ACC112 (cell line): Measurements from ENCODE around the gene DLG4.
A peak's percentile ranks its signal among the peaks of the same experiment; 100 is the strongest.

ENCODE experiments used
- H2AFZ ChIP-seq: fragments of 200-600 bp; sonication (generic); one replicate; pipeline ENCODE4 v1.6.0; 2017; ENCODE audit warnings: antibody characterized with exemption, low read length; ENCODE audit not compliant: unreplicated experiment
- H3K27ac ChIP-seq: fragments of 200-600 bp; sonication (generic); 2 replicates; pipeline ENCODE4 v1.5.1; 2014; ENCODE audit warnings: low read depth, mild to moderate bottlenecking, antibody characterized with exemption, low read length, moderate library complexity
- H3K27me3 ChIP-seq: fragments of 200-600 bp; sonication (generic); 2 replicates; pipeline ENCODE4 v1.6.1; 2014; ENCODE audit warnings: mild to moderate bottlenecking, antibody characterized with exemption, low read length, moderate library complexity, mixed read lengths; ENCODE audit not compliant: insufficient read depth
- H3K36me3 ChIP-seq: fragments of 200-600 bp; sonication (generic); 2 replicates; pipeline ENCODE4 v1.6.1; 2016; ENCODE audit warnings: mild to moderate bottlenecking, antibody characterized with exemption, low read length, moderate library complexity, mixed read lengths; ENCODE audit not compliant: insufficient read depth
- H3K4me1 ChIP-seq: fragments of 200-600 bp; sonication (generic); one replicate; pipeline ENCODE4 v1.6.1; 2016; ENCODE audit warnings: low read length, mixed read lengths; ENCODE audit not compliant: insufficient read depth, unreplicated experiment, control insufficient read depth
- H3K4me3 ChIP-seq: fragments of 200-600 bp; sonication (generic); 2 replicates; pipeline ENCODE4 v1.5.1; 2014; ENCODE audit warnings: mild to moderate bottlenecking, low read depth, low read length
- H3K79me2 ChIP-seq: fragments of 200-600 bp; sonication (generic); one replicate; pipeline ENCODE4 v1.6.0; 2016; ENCODE audit warnings: low read length; ENCODE audit not compliant: control insufficient read depth, unreplicated experiment, insufficient read depth

DLG4 gene

DNA sequence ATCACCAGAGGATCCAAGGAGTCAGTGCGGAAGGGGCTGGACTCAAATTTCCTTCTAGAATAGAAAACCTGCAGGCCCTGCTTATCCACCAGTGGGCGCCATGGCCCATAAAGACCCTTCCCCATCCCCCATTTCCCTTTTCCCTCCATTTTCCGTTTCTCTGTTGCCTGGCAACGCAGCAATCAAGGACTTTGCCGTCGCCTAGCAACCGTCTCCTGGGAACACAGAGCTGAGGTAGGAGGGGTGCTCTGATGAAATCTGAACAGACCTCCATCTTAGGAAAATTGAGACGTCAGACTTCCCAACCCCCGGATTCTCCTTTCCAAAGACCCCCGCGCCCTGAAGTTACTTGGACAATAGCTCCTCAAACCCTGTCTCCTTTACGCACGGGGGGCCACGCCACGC is 5.7 kb downstream of the DLG4 start:
- Histone ChIP-seq H3K36me3 (no peaks in the 10 kb centered on the region), H3K79me2 (peaks cover 58% of the 10 kb centered on the region), H3K27me3 (no peaks in the 10 kb centered on the region), H3K4me3 (peak overlapping the region; percentile 73), H2AFZ (no peak overlapping the region), H3K27ac (peak overlapping the region; percentile 87), H3K4me1 (peaks cover 34% of the 10 kb centered on the region)

DNA sequence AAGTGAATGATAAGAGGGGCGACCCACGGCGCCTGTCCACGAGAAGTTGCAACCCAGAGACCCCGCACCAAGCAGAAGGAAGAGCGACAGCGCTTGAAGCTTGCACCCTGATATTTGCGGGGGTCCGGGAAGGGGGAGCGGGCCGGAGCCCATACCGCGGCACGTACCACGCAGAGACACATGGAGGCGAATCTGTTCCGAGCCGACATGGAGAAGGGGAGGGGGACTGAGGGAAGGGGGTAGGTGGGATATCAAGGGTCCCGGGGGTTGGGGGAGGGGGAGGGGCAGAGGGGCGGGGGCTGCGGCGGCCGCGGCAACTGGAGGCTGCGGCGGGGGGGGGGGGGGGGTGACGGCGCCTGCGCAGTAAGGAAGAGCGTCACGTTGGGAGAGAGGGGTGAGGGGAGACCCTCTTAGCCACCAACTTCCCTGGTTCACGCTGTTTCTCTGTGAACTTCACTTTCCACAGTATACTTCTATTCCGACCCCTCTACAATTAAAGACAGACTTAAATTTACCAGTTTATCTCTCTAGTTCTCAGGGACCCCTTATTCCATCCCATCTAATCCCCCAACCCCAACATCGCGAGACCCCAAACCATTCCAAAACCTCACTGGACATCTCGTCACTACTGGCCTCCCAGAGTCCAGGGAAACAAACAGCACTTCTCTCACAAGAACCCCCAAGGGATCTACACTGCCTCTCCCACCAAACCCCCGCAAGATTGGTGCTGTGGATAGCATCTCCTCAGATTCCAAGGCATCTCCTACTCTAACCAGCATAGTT is 8.0 kb downstream of the DLG4 start:
- Histone ChIP-seq H2AFZ (no peak overlapping the region), H3K27ac (no peak overlapping the region), H3K36me3 (no peaks in the 10 kb centered on the region), H3K27me3 (no peaks in the 10 kb centered on the region), H3K79me2 (peaks cover 63% of the 10 kb centered on the region), H3K4me1 (peaks cover 32% of the 10 kb centered on the region), H3K4me3 (no peak overlapping the region)

DNA sequence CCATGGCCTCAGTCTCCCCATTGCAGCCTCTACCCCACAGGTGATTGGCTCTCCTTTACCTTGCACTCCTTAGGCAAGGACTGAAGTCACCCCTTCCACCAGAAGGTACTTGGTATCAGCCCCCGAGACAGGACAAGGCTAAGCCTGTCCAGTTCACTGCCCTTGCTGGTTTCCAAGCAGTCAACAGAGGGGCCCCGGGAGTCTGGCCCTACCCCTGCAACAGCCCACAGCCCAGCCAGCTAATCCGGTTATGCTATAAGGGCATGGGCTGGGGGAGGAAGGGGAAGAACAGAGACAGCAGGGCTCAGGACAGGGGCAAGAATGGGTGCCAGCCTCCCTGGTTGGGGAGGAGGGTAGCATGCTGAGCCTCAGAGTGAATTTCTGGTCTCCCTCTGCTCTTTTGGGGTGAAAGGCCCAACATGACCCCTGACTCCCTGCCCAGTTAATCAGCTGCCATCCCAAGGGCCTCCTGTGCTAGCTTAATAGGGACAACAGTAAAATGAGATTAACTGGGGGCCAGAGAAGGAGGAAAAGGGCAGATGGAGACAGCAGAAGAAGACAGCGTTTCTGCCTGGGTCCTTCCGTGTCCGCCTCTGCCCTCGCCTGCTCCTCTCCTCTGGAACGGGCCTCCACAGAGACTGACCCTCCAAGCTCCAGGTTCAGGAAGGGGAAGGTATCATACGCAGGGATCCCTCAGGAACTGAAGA is 10.7 kb downstream of the DLG4 start:
- Histone ChIP-seq H3K27ac (no peak overlapping the region), H3K36me3 (no peaks in the 10 kb centered on the region), H3K27me3 (no peaks in the 10 kb centered on the region), H3K4me1 (peaks cover 29% of the 10 kb centered on the region), H3K79me2 (peaks cover 57% of the 10 kb centered on the region), H2AFZ (no peak overlapping the region), H3K4me3 (no peak overlapping the region)

DNA sequence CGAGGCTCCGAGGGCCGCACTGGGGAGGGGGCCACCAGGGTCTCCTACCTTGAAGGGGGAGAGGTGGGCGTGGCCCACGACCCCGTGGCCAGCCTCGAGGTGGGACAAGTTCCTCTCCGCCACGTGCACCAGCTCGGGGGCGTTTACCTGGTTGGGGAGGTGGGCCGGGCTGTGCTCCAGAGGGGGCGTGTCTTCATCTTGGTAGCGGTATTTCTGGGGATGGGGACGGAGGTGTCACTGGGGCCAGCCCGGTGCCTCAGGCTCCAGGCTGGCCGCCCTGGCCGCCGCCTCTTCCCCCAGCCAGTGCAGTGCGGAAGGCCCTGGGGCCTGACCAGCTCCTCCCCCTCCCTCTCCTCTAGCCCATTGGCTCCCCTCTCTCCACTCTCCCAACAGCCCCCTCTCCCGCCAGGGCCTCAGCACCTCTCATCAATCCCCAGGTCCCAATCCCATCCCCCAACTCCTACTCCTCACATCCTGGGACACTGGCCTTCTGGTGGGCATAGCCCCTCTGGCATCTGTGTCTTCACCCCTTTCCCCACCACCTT is 11.5 kb downstream of the DLG4 start:
- Histone ChIP-seq H2AFZ (no peak overlapping the region), H3K4me3 (no peak overlapping the region), H3K4me1 (peaks cover 23% of the 10 kb centered on the region), H3K36me3 (no peaks in the 10 kb centered on the region; the same call in 1 of the 2 replicates), H3K27ac (no peak overlapping the region), H3K79me2 (peaks cover 52% of the 10 kb centered on the region), H3K27me3 (no peaks in the 10 kb centered on the region)

DNA sequence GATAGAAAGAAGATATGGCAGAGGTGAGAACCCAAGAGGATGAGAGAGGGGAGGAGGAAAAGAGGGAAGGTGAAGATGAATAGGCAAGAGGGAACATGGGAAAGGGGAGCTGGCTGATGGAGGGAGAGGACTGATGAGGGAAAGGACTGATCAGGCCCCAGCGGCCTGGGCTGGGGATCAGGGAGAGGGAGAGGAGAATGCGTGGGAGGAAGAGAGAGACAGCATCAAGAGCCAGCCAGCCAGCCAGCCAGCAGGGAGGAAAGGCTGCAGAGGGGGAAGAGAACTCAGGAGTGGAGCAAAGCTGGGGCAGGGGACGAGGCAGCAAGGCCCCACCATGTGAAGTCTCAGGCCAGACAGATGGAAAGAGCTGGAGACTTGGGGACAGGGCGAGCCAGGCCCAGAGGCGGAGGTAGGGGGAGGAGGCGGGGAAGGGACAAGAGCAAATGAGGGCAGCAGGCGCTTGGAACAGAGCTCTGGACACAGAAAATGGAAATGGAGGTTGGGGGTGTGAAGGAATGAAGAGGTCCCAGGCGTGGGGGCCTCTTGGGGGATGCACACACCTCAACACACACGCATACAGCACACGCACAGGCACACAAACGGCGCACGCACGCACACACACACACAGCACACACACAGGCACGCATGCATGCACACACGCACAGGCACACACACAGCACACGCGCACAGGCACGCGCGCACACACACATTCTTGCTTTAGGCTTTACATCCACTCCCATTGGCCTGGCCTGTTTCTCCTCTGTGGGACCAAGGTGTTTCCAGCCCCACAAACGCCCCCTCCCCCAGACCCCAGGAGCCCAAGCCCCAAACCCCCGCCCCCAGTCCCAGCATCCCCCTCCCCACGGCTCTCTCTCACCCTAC is 12.3 kb downstream of the DLG4 start:
- Histone ChIP-seq H3K27me3 (no peaks in the 10 kb centered on the region), H3K4me1 (peaks cover 23% of the 10 kb centered on the region), H3K4me3 (no peak overlapping the region), H3K27ac (no peak overlapping the region), H3K79me2 (peaks cover 48% of the 10 kb centered on the region), H2AFZ (no peak overlapping the region), H3K36me3 (peaks cover 7% of the 10 kb centered on the region)

DNA sequence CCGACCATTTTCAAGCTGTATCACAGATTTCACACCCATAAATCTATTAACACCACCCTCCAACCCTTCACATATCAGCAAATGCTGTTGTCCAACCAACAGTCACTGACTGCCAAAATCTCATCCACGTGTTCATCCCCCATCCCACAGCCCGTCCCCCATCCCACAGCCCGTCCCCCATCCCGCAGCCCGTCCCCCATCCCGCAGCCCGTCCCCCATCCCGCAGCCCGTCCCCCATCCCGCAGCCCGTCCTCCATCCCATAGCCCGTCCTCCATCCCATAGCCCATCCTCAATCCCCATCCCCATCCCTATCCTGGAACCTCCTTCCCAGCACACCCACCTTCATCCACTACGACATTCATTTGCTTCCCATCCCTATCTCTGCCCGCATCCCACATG is 14.1 kb downstream of the DLG4 start:
- Histone ChIP-seq H3K4me3 (peak overlapping the region; percentile 75), H3K36me3 (peaks cover 12% of the 10 kb centered on the region), H2AFZ (peak overlapping the region; percentile 38), H3K4me1 (peaks cover 23% of the 10 kb centered on the region), H3K79me2 (peaks cover 34% of the 10 kb centered on the region), H3K27me3 (no peaks in the 10 kb centered on the region), H3K27ac (peak overlapping the region; percentile 68)

DNA sequence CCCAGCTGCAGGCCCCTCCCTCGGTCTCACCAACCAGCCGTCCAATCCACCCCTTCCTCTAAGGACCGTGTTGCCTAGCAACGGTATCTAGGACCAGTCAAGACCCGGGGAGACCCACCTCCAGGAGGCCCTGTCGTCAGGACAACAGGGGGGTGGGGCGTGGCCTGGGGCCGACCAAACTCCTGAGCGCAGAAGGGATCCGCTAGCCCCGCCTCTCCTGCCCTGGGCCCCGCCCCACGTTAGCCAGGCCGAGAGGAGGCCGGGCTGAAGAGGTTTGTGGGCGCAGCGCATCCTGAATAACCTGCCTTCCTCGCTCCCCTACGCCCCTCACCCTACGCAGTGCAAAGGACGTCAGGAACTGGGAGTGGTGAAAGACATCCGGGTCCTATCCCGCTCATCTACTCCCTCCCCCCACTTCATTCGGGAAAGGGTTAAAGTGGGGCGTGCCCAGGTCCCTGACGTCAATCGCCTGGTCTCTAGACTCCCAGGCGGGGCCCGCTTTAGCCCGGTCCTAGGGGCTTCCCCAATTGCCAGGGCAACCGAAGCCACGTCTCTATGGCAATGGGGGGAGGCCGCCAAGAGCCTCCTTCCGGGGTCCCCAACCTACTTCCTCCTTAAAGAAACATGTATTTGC is 14.7 kb downstream of the DLG4 start:
- peaks cover 28% of the 10 kb centered on the region for H3K79me2 ChIP-seq
- peak overlapping the region; percentile 75 for H3K4me3 ChIP-seq

DNA sequence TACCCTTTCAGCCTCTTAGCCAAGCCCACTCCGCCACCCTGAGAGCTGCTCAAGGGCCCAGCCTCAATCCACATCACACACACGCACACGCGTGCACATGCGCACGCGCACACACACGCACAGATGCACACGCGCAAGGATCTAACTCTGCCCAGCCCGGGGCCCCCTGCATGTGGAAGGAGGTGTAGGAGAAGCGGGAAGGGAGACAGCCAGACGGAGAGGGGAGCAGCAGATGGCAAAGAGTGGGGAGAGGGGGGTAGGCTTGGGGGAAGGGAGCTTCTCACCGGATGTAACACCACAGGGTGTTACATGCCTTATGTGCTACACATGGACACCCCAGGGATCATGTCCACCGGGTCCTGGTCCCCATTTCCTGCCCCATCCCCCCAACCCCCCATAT is 15.3 kb downstream of the DLG4 start:
- peaks cover 26% of the 10 kb centered on the region for H3K79me2 ChIP-seq
- peak overlapping the region; percentile 75 for H3K4me3 ChIP-seq
- H3K27me3 ChIP-seq, result no peaks in the 10 kb centered on the region
- H3K4me1 ChIP-seq, result peaks cover 23% of the 10 kb centered on the region
- H3K36me3 ChIP-seq, result peaks cover 15% of the 10 kb centered on the region
- H2AFZ ChIP-seq, result no peak overlapping the region
- peak overlapping the region; percentile 68; the same call in 1 of the 2 replicates for H3K27ac ChIP-seq

More for the DNA sequence above, 14.7 kb downstream of the DLG4 start:
- peaks cover 23% of the 10 kb centered on the region for H3K4me1 ChIP-seq
- H2AFZ ChIP-seq, result peak overlapping the region; percentile 69
- H3K27me3 ChIP-seq, result no peaks in the 10 kb centered on the region
- H3K27ac ChIP-seq, result peak overlapping the region; percentile 68
- H3K36me3 ChIP-seq, result peaks cover 15% of the 10 kb centered on the region

DNA sequence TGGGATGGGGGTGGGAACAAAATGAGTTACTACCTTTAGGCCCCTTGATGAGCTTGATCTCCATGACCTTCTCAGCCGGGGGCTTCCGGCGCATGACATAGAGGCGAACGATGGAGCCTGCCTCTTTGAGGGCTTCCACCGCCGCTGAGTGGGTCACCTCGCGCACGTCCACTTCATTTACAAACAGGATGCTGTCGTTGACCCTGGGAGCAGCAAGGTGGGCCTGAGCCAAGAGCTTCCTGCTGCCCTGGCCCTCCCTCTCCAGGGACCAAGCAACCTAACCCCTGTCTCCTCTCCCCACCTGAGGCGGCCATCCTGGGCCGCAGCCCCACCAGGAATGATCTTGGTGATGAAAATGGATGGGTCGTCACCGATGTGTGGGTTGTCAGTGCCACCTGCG is 16.2 kb downstream of the DLG4 start:
- H3K79me2 ChIP-seq, result peaks cover 17% of the 10 kb centered on the region

More for the DNA sequence above, 16.2 kb downstream of the DLG4 start:
- H3K36me3 ChIP-seq, result peaks cover 15% of the 10 kb centered on the region
- no peak overlapping the region for H3K4me3 ChIP-seq
- no peak overlapping the region for H2AFZ ChIP-seq
- H3K27ac ChIP-seq, result no peak overlapping the region
- peaks cover 23% of the 10 kb centered on the region for H3K4me1 ChIP-seq
- no peaks in the 10 kb centered on the region for H3K27me3 ChIP-seq
